GM21360 (cell line): ENCODE data around the gene C1RL.

Experiments used
- ATAC-seq: cut with Tn5 transposase; IDR thresholded peaks from one replicate; pipeline ENCODE4 v1.9.1; 2021; ENCODE audit warnings: mild to moderate bottlenecking, moderate library complexity; ENCODE audit not compliant: unreplicated experiment

The C1RL gene

GRCh38 chr12:7139200-7139599, 30.2 kb upstream of the C1RL start:
- ATAC-seq = no peak

GRCh38 chr12:7137908-7138307, 28.9 kb upstream of the C1RL start:
- no peak for ATAC-seq

DNA sequence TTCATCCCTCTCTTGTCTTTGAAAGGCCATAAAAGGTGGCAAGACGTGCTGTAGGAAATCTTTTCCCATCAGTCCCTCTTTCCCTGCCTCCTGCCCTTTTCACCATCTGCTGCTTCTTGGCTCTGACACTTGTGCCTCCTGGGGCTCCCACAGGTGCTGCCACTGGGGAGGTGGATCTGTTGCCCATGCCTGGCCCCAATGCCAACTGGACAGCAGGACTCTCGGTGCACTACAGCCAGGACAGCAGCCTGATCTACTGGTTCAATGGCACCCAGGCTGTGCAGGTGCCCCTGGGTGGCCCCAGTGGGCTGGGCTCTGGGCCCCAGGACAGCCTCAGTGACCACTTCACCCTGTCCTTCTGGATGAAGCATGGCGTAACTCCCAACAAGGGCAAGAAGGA, 27.7 kb upstream of the C1RL start:
- no peak for ATAC-seq

DNA sequence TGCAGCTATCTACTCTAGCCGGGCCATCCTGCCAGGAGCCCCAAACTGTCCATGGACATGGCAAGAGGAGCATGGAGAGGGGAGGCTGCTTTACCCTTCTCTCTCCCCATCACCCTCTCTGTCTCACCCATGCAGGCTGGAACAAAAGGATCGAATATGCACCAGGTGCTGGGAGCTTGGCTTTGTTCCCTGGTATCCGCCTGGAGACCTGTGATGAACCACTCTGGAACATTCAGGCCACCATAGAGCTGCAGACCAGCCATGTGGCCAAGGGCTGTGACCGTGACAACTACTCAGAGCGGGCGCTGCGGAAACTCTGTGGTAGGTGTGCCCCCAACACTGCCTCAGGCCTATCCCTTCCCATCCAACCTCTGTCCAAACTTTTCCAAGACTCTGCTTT, 27.1 kb upstream of the C1RL start:
- ATAC-seq = no peak

- ATAC-seq = no peak
Measured at GRCh38 chr12:7134396-7135166, 25.6 kb upstream of the C1RL start.

DNA sequence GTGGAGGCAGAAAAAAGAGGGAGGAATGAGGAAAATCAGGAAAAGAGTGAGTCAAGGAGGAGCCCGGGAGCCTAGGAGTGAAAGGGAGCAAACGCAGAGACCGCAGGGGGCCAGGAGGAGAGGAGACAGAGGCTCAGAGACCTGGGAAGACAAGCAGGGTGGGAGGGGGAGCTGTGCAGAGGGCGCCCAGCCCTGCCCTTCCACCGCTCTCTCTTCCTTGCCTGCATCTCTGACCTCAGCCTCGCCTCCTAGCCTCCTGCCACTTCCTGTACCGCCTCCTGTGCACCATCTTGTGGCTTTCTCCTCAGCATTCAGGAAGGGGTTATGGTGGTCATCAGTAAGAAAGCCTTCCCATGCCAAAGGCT, 22.5 kb upstream of the C1RL start:
- ATAC-seq = no peak

DNA sequence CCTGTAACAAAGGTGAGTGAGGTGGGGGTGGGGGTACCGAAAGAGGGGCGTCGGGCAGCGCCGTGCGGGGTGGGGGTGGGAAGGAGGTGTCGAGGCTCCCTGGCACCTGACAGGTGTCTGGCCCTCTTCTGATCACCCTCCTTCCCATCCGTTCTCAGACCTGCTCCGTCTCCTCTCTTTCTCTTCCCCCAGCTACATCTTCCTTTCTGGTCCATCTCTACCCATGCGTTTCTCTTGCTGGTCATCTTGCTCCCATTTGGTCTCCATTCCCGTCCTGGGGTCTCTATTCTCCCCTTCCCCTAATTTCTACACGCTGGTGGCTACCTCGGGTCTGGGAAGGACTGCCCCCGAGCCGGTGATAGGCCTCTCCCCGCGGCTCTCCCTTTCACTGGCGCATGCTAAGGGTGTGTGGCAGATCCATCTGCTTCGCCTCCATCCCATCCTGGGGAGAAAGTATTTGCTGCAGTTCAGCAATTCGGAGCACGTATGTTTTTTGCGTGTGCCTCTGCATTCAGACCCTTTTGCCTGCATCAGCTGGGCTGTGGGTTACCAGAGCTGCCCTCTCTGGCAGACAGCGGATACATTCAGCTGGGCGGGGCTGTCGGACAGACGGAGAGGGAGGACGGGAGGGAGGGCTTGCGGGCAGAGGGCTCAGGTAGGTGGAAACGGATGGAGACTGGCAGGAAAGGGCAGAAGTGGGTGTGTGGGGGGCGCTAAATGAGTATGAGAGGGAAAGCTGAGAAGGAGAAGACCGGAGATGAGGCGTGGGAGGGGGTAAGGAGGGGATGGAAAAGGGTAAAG, 21.9 kb upstream of the C1RL start:
- no peak for ATAC-seq

GRCh38 chr12:7129872-7130691, 21.1 kb upstream of the C1RL start, which contains the start of gene CLSTN3:
Gene CLSTN3 (plus strand): TSS chr12:7130371. CDS start chr12:7130649, 278 bp downstream.
- peak; percentile 62 for ATAC-seq

DNA sequence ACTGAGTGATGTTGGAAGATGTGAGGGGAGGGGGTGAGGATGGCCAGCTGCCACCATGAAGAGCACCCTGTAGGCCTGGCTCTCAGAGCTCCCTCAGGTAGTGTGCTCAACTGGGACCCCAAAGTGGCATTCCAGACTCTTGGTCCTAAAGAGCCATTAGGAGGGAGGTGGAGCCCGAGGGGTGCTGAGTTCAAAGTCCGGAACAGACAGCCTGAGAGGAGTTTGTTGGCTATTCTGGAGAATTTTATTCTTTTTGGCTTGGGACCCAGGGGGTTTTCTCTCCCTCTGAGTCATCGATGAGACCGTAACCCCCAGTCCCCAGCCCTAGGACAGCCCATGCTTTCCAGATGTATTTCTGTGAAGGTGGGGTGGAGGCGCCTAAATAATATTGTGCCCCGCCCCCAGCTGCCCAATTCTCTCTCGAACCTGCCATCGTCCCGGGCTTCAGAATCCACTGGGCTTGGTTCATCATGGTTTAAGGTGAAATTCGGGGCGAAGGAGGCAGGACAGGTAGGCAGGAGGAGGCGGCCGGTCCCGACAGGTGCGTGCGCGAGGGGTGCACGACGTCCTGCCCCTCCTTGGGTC, 20.4 kb upstream of the C1RL start:
- ATAC-seq = no peak

DNA sequence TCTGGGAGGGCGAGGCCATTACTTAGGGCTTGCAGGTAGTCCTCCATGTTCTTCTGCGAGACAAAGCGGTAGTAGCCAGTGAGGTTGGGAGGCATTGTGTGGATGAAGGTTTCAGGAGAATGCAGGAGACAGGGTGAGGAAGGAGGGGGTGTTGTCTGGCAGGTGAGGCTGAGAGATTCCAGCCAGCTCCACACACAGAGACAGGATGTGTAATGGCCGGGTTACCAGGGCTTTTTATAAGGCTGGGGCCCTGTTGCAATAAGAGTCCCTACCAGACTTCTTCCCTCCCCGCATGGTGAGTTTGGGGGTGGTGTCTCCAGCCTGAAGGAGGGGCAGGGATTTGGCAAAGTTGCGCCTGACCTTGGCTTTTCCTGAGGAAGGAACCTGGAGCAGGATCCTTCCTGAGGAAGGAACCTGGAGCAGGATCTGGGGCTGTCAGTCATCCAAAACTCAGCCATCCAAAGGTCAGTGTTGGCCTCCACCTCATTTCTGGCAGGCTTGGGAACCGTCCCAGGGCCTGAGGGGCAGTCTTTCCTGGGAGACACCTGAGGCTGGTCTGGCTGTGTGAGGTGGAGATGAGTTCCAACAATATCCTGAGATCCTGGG, 19.8 kb upstream of the C1RL start, which contains the start of gene RBP5:
TSS of gene RBP5 (minus strand) at position 209 of the 606 bp plus-strand sequence. CDS start at position 95, 114 bp downstream.
- ATAC-seq = no peak

DNA sequence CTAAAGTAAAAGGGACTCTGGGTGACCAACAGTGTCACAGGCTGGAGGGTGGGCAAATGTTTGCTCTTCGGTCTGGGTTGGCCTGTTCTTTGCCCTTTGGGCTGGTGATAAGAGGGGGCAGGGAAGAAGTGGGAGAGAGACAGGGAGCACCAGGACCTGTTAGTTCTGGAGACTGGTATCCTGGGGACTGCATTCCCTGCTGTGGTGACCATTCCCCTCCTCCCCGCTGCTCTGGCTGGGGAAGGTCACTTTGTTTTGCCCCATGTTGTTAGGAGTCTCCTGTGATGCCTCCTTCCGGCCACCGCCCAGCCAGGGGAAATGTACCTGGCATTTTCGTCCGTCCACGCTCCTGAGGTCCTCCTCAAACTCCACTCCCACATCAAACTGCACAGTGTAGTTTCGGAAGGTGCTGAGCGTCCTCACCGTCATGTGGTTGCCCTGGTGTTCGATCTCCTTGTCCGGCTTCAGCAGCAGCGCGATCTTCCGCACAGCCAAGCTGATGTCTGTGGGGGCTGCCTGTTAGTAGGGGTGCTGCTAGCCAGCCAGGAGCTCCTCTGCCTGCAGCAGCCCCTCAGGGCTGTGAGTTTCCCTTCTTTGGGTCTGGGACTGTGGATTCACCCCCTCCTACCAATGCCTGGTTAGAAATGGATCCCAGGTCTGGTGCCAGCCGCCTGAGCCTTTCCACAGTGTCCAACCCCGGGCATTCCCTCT, 19.1 kb upstream of the C1RL start:
- no peak for ATAC-seq

- no peak for ATAC-seq
Measured at GRCh38 chr12:7125632-7126227, 16.7 kb upstream of the C1RL start.

GRCh38 chr12:7123806-7124522, 14.9 kb upstream of the C1RL start:
- ATAC-seq = no peak

- no peak for ATAC-seq
Measured at GRCh38 chr12:7122811-7123769, 14.1 kb upstream of the C1RL start.

GRCh38 chr12:7121324-7121723, 12.3 kb upstream of the C1RL start:
- no peak for ATAC-seq

DNA sequence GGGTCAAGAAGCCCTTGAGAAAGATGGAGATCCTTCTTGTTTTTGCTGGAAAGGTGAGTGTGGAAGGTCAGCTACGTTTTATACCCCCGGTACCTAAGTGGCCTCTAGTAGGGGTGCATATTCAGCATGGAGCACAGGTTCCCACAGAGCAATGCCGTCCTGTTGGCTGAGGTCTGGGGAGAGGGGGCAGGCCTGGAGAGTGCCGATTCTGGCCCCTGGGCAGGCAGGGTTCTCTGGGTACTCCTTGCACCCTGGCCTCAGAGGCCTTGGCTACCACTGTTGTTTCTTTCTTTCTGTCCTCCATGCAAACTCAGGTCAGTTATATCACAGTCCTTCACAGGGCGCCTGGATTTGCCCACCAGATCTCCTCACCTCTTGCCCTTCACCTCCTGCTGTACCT, 11.2 kb upstream of the C1RL start:
- ATAC-seq = no peak

- ATAC-seq = no peak
Measured at GRCh38 chr12:7118881-7119280, 9.9 kb upstream of the C1RL start.

DNA sequence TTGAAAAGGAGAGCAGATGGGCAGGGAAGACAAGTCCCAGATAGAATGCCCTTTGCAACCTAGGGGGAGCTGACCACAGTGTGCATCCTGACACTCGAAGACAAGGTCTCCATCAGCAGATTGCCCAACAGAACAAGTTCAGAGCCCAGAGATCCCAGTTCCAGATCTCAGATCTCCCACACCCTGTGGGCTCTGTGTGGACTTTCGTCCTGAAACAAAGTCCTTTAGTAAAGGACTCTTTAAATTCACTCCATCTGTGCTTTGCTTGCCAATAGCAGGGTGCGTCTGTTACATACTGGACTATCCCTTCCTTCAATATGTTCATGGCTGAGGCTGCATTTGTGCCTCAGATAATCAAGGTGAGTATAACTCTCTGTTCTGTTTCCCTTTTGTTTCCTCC, 8.7 kb upstream of the C1RL start:
- no peak for ATAC-seq
